Measurements from ENCODE around the gene CANT1. TPM values are rescaled to one million over a fixed set of nuclear protein-coding genes. Genes with fewer than 3 reads are reported as not detected.

Gene CANT1
- total RNA-seq, 1 experiment from 2014 or later = 33.0 TPM

DNA sequence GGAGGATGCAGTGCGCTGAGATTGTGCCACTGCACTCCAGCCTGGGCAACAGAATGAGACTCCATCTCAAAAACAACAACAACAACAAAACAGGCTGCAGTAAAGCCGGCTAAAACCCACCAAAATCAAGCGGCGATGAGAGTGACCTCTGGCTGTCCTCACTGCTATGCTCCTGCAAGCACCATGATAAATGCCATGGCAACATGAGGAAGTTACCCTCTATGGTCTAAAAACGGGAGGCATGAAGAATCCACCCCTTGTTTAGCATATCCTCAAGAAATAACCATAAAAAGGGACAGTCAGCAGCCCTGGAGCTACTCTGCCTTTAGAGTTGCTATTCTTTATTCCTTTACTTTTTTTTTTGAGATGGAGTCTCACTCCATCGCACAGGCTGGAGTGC is 21.4 kb downstream of the CANT1 start:
- TF ChIP-seq, protein P1, sequence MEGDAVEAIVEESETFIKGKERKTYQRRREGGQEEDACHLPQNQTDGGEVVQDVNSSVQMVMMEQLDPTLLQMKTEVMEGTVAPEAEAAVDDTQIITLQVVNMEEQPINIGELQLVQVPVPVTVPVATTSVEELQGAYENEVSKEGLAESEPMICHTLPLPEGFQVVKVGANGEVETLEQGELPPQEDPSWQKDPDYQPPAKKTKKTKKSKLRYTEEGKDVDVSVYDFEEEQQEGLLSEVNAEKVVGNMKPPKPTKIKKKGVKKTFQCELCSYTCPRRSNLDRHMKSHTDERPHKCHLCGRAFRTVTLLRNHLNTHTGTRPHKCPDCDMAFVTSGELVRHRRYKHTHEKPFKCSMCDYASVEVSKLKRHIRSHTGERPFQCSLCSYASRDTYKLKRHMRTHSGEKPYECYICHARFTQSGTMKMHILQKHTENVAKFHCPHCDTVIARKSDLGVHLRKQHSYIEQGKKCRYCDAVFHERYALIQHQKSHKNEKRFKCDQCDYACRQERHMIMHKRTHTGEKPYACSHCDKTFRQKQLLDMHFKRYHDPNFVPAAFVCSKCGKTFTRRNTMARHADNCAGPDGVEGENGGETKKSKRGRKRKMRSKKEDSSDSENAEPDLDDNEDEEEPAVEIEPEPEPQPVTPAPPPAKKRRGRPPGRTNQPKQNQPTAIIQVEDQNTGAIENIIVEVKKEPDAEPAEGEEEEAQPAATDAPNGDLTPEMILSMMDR (conservative IDR thresholded peaks at IDR 0.05) = no peak
- Histone ChIP-seq H2BK120ac (ENCODE audit: low read depth, low read length, poor library complexity, severe bottlenecking) (no peak overlapping the region), H2BK15ac (ENCODE audit: low read depth, low read length) (no peak overlapping the region), H2BK20ac (ENCODE audit: low read depth, low read length, poor library complexity, severe bottlenecking) (no peak overlapping the region), H2BK12ac (ENCODE audit: insufficient read length, low read depth, low read length) (no peak overlapping the region), H3K27me3 (ENCODE audit: insufficient read depth, low read length) (no peaks in the 10 kb centered on the region), H3K56ac (ENCODE audit: insufficient read length, low read depth, low read length) (no peak overlapping the region), H3K14ac (ENCODE audit: insufficient read depth, low read length) (no peak overlapping the region), H2BK5ac (ENCODE audit: insufficient read length, low read length) (no peak overlapping the region), H3K23me2 (ENCODE audit: insufficient read length, low read depth, low read length, poor library complexity, severe bottlenecking) (no peaks in the 10 kb centered on the region), H3K9me3 (ENCODE audit: control insufficient read depth, low read depth, low read length) (no peaks in the 10 kb centered on the region), H4K91ac (ENCODE audit: insufficient read length, low read depth, low read length) (no peak overlapping the region), H3K18ac (ENCODE audit: insufficient read length, low read depth, low read length) (no peak overlapping the region), H3K79me1 (ENCODE audit: insufficient read depth, low read depth, low read length, poor library complexity, severe bottlenecking) (no peaks in the 10 kb centered on the region), H3K4me2 (ENCODE audit: insufficient read depth, insufficient read length, low read length) (no peak overlapping the region), H3K4me1 (ENCODE audit: insufficient read depth, low read length) (peaks cover 4% of the 10 kb centered on the region; the same call in 1 of the 2 replicates), H4K8ac (replicated peaks; ENCODE audit: insufficient read length, low read depth, low read length) (no peak overlapping the region), H3K23ac (ENCODE audit: insufficient read length, low read depth, low read length) (no peak overlapping the region), H2AFZ (ENCODE audit: low read length) (no peak overlapping the region), H2AK5ac (ENCODE audit: insufficient read length, low read length) (no peak overlapping the region), H3K9ac (ENCODE audit: extremely low read depth, insufficient read length, low read length) (no peak overlapping the region), H3K27ac (ENCODE audit: insufficient read length, low read depth, low read length) (no peak overlapping the region), H3T11ph (ENCODE audit: low read length) (no peak overlapping the region), H4K5ac (ENCODE audit: insufficient read length, low read depth, low read length) (no peak overlapping the region), H4K20me1 (ENCODE audit: control insufficient read depth, insufficient read depth, insufficient read length) (no peaks in the 10 kb centered on the region), H3K79me2 (ENCODE audit: insufficient read depth, low read length) (no peaks in the 10 kb centered on the region), H3K4ac (ENCODE audit: low read depth, low read length) (no peak overlapping the region)
- no CpG with 5 or more reads among the region's 6 CpGs for WGBS (ENCODE audit: extremely low coverage, insufficient read length, low lambda C conversion rate)
- Mint-ChIP-seq H3K27ac (no peak overlapping the region), H3K4me3 (no peak overlapping the region), H3K36me3 (ENCODE audit: insufficient read depth in 1 of 3, low read depth in 3 of 3) (peaks cover 11 to 23% (median 14%) of the 10 kb centered on the region in 3 experiments), H3K9me3 (no peaks in the 10 kb centered on the region), H3K4me1 (peaks cover 11 to 13% of the 10 kb centered on the region in 2 experiments), H3K27me3 (ENCODE audit: low read depth) (peaks cover 25% of the 10 kb centered on the region)
- no peak for DNase-seq
